ENCODE results near the gene MAST2. TPM values are rescaled to one million over a fixed set of nuclear protein-coding genes. Genes with fewer than 3 reads are reported as not detected.
"Not testable (repeated sequence)": the region's sequence is repeated elsewhere in the genome, so short reads cannot be mapped to it uniquely, and the experiment has no call there.

The MAST2 gene
- total RNA-seq, 1 donor from 2014 or later: 54.0 TPM

DNA sequence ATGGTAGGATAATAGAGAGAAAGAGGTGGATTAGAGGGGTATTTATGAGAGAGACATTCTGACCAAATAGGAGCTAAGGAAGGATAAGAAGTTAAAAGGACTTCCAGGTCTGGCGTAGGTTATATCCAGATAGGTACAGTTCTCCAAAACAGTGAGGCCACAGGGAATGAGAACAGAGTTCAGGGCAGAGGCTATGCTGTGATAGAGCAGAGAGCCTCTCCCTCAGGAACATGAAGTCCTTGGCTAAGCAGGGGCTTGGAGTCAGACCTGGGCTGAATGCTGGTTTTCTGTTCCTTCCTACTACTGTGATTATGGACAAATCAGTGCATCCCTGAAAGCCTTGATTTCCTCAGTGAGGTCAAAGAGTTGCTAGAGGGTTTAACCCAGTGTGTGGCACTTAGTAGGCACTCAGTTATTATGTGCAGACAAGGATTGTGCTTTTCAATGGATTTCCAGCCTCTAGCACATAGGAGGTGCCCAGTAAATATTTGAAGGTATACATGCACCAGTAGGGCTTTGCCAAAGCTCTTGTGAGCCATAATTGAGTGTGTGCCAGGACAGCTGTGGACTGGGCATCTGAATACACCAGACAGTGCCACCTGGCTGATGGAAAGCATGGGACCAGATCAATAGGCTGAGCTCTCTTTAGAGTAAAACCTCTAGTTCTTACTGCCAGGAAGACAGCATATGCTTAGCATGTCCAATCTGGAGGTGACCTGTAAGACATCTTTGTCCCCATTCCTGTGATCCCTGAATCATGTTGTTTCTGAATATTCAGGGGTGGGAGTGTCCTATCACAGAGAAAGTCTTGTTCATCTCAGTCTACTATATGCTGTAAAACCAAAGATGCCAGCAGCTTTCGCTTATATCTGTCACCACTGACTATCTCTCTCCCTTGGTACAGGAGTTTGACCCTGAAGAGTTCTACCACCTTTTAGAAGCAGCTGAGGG lies 217.9 kb downstream of the MAST2 start:
- no peak for DNase-seq (ENCODE audit: low spot score)

DNA sequence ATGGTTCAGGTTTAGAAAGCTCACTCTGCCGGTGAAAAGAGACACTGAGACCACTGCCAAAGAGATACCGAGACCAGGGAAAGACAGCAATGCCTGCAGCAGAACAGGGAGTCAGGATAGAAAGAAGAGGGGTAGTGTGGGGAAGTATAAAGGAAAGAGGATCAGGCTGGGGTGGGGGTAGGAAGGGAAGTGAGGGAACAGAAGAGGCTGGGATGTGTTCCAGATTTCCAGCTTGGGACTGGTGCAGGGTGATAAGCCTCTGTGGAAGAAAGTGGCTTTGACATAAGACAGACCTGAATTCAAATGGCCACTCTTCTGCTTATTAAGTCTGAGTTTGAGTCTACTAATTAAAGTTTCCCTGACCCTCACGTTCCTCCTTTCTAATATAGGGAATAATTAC lies 223.1 kb downstream of the MAST2 start:
- DNase-seq (ENCODE audit: low spot score): no peak

DNA sequence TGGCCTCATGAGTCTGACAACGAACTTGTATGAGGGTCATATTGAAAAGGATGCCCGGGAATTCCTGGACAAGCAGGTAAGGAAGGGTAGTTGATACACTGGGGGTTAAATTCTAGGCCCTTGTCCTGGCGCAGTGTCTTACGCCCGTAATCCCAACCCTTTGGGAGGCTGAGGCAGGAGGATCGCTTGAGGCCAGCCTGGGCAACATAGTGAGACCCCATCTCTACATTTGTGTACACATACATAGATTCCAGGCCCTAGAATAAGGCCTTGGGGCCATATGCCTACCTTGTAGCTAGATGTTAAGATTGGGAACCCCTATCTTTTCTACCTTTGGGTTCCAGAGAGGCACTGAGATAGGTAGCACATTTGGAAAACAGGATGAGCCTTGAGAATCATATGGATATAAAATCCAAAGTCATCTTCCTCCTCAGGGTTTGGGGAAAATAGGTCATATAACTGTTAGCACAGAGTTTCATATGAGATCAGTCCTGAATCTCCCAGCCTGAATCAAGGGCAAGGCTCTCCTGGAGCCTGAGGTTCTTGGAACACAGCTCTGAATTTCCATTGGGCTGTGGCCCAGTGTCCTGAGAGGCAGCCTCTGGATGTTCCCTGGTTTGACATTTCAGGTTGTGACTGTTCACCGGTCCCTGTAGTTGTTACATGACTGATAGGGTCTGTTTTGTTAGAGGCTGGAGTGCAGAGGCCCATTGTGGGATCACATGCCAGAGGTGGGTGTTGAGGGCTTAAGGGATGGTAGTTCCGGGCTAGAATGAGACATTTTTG lies 224.6 kb downstream of the MAST2 start:
- DNase-seq (ENCODE audit: low spot score): no peak

DNA sequence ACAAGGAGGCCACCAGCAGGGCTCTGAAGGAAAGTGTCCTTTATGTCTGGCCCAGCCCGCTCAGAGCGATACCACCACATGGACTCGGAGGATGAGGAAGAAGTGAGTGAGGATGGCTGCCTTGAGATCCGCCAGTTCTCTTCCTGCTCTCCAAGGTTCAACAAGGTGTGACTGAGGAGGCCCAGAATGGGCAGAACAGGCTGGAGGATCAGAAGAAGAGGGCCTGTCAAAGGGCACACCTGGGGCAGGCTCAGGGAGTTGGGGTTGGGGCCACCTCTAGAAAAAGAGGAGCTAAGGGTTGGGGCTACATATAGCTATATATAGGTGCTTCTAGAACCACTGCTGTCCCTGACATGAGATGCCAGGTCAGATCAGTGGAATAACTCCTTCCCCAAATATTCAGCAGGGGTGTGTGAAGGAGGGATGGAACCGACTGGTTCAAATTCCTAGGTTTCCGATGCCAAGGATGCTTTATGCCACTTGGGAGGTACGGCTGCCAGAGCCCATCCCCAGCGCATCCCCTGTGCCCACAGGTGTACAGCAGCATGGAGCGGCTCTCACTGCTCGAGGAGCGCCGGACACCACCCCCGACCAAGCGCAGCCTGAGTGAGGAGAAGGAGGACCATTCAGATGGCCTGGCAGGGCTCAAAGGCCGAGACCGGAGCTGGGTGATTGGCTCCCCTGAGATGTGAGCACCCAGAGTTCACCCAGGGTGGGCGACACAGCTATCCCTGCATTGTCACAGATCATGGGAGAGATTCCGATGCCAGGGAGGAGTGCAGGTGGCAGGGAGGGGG lies 226.9 kb downstream of the MAST2 start:
- no peak for DNase-seq (ENCODE audit: low spot score)

DNA sequence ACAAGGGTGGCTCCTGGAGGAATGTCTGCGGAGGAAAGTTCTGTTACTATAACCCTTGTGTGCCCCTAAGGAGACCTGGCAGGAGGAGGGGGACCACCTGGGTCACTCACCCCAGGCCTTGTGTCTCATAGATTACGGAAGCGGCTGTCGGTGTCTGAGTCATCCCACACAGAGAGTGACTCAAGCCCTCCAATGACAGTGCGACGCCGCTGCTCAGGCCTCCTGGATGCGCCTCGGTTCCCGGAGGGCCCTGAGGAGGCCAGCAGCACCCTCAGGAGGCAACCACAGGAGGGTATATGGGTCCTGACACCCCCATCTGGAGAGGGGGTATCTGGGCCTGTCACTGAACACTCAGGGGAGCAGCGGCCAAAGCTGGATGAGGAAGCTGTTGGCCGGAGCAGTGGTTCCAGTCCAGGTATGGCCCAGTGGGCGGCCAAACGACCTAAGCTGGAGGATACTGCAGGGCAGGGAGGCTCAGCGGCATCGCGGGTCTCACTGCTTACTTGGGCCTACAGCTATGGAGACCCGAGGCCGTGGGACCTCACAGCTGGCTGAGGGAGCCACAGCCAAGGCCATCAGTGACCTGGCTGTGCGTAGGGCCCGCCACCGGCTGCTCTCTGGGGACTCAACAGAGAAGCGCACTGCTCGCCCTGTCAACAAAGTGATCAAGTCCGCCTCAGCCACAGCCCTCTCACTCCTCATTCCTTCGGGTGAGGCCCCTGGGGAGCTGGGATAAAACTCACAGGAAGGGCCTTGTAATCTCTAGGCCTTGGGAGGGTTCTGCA lies 227.7 kb downstream of the MAST2 start:
- no peak for DNase-seq (ENCODE audit: low spot score)

DNA sequence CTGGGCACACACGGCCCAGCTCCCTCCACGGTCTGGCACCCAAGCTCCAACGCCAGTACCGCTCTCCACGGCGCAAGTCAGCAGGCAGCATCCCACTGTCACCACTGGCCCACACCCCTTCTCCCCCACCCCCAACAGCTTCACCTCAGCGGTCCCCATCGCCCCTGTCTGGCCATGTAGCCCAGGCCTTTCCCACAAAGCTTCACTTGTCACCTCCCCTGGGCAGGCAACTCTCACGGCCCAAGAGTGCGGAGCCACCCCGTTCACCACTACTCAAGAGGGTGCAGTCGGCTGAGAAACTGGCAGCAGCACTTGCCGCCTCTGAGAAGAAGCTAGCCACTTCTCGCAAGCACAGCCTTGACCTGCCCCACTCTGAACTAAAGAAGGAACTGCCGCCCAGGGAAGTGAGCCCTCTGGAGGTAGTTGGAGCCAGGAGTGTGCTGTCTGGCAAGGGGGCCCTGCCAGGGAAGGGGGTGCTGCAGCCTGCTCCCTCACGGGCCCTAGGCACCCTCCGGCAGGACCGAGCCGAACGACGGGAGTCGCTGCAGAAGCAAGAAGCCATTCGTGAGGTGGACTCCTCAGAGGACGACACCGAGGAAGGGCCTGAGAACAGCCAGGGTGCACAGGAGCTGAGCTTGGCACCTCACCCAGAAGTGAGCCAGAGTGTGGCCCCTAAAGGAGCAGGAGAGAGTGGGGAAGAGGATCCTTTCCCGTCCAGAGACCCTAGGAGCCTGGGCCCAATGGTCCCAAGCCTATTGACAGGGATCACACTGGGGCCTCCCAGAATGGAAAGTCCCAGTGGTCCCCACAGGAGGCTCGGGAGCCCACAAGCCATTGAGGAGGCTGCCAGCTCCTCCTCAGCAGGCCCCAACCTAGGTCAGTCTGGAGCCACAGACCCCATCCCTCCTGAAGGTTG lies 231.4 kb downstream of the MAST2 start:
- no peak for DNase-seq (ENCODE audit: low spot score)

DNA sequence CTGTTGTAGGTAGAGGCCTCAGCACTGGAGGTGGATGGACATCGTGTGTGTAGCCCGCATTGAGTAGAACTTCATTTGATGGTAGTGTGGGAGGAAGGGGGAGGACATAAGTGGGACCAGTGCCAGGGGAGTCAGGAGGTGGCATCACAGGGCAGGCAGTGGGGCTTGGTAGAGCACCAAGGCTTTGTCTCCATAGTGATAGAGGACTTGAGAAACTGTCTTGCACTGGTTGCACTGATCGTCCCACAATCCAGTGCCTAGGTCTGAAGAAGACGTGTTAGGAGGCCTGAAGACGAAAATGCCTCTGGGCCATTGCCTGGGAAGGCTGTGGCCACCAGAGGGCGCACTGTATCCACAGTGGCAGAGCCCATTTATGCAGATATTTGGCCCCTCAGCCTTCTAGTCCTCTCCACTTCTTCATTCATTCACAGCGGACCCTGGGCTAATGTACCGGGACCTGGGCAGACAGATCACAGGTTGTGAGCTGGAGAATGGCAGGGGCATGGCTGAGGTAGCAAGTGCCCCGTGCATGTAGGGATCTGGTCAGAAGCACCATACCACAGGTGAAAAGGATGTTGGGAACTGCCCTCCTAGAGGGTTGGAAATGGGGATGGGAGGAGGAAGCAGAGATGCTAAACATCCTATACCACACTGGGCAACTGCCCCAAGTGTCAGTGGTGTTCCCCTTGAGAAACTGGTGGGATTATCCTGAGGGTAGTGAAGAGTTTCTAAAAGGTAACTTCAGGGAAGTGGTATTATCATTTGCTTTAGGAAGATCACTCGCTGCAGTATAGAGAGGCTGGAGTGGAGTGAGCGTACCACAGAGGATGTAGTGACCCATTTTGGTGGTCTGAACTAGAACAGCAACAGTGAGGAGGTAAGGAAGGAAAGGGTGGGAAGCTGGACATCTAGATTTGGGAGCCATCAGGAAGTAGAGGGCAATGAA lies 233.8 kb downstream of the MAST2 start:
- DNase-seq (ENCODE audit: low spot score): peak; percentile 89

DNA sequence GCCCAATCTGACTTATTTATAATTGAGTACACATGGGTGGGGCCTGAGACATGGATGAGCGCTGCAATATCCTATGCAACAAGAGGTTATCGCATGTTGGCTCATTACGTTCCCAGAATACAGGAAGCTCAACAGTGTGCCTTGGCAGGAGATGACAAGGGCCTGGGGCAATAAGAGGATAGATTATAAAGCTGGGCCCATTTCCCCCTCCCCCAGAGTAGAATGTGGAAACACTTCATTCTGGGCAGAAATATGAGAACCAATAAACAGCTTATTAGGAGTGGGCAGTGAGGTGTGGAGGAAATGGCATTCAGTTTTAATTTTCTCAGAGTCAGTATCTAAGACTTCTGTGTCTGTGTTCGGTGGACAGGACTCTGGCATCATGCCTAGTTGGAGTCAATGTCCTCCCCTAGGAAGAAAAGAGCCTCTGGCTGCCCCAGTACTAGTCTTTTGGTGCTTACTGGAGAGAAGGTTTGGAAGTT lies 236.2 kb downstream of the MAST2 start:
- DNase-seq (ENCODE audit: low spot score): no peak

DNA sequence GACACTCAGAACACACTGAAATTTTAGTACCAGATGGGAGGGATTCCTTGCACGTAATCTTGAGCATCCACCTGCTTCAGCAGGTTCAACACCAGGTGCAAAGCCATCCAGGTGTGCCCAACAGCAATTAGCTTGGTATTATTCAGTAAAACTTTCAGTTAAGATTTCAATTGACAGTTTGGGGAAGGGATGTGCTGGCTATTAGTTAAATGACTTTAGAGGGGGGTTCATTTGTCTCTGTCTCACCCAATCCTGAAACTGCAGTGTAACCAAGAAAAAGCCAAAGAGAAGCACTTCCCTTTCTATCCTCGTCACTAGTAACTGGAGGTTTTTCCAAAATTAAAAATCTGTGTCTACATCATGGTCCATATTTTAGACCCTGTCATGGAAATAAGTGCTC lies 238.1 kb downstream of the MAST2 start:
- DNase-seq (ENCODE audit: low spot score): no peak

DNA sequence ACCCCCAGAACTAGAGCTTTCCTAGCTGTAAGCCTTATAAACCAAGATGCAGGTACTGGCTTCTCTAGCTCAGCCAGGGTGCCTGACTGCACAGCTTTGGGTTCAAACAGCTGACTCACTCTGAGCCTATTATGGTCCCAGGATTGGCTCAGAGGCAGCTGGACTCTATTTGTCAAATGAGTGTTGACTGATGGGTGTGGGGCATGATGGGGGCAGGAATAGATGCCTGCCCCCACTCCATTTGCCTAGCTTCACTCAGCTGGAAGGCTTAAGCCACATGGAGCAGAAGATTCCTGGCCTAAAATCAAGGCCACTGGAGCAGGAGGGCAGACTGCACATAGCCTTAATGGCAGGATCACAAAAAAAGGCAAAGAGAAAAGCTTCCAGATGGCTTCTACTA lies 238.6 kb downstream of the MAST2 start:
- no peak for DNase-seq (ENCODE audit: low spot score)

DNA sequence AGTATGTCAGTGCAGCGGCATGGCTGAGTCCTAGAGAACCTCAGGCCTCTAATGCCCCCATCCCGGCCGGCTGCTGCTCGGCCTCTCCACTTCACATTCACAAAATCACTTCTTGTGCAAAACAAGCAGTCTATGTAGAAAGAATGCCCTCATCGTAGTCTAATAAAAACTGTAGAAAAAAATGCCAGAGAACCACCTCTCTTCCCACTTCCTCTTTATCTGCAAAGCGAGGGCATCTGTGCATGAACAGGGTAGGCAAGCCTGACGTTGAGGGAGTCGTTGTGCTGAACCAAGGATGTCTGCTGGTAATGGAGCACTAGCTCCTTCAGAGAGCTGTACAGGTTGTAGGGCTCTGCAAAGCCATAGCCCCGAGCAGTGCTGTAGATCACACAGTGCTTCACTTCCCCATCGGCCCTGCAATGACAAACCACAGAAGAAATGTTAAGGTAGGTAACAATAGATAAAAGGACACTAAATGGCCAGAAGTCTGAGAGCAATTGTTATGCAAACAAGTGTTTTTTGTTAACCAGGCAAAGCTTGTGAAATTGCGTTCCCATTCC lies 240.1 kb downstream of the MAST2 start:
- no peak for DNase-seq (ENCODE audit: low spot score)

DNA sequence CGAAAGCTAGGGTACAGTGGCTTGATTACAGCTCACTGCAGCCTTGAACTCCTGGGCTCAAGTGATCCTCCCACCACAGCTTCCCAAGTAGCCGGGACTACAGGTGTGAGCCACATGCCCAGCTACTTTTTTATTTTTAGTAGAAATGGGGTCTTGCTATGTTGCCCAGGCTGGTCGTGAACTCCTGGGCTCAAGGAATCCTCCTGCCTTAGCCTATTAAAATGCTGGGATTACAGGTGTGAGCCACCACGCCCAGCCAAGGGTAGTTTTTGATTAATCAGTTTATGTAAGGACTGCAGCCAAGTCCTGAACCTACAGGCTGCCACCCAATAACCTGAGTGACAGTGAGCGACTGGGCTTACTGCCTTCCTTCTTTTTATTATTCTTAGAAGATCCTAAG lies 240.7 kb downstream of the MAST2 start:
- no peak for DNase-seq (ENCODE audit: low spot score)

DNA sequence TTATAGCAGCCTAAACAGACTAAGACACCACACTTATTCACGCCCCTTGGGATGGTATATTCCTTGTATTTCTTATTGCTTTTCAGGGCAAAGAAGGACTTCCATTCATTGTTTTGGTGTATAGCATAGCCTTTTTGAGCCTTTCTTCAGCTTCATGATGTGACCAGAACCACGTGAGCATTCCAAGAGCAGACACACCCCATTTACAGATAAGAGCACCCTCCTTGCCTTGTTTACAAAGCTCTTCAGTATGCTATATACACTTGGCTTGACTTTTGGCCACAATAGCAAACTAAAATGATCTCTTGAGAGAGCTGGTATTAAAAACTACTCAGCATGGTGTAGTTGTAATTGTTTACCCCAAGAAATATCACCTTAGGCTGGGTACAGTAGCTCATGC lies 250.3 kb downstream of the MAST2 start:
- no peak for DNase-seq (ENCODE audit: low spot score)

DNA sequence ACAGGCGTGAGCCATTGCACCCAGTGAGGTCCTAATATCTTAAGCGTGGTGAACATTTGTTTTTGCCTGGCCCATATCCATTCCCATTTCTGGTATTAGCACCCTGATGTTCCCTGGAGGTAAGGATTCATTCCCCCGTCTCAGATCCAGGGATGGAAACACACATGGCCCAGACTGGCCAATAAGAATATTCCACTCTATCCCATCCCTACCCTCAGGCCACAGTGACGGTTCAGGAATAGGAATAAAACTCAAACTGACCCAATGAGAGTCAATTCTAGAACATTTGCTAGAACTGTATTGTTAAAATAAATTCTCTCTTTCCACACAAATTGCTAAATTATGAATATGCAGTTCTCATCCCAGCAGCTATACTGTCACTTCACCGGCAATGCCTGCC lies 252.9 kb downstream of the MAST2 start:
- DNase-seq (ENCODE audit: low spot score): no peak

DNA sequence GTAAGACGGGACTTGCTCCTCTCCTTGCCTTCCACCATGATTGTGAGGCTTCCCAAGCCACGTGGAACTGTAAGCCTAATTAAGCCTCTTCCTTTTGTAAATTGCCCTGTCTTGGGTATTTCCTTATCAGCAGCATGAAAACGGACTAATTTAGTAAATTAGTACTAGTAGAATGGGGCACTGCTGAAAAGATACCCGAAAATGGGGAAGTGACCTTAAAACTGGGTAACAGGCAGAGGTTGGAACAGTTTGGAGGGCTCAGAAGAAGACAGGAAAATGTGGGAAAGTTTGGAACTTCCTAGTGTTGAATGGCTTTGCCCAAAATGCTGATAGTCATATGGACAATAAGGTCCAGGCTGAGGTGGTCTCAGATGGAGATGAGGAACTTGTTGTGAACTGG lies 253.8 kb downstream of the MAST2 start:
- DNase-seq (ENCODE audit: low spot score): not testable (repeated sequence)

DNA sequence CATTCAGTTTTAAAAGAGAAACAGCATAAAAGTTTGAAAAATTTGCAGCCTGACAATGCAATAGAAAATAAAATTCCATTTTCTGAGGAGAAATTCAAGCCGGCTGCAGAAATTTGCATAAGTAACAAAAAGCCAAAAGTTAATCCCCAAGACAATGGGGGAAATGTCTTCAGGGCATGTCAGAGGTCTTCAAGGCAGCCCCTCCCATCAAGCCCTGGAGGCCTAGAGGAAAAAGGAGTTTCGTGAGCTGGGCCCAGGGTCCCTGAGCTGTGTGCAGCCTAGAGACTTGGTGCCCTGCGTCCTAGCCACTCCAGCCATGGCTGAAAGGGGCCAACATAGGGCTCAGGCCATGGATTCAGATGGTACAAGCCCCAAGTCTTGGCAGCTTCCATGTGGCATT lies 254.4 kb downstream of the MAST2 start:
- no peak for DNase-seq (ENCODE audit: low spot score)

DNA sequence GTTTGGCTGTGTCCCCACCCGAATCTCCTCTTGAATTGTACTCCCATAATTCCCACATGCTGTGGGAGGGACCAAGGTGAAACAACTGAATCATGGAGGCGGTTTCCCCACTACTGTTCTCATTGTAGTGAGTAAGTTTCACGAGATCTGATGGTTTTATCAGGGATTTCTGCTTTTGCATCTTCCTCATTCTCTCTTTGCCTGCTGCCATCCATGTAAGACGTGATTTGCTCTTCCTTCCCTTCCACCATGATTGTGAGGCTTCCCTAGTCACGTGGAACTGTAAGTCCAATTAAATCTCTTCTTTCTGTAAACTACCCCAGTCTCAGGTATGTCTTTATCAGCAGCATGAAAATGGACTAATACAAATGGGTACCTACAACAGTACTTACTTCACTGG lies 255.5 kb downstream of the MAST2 start:
- no peak for DNase-seq (ENCODE audit: low spot score)

DNA sequence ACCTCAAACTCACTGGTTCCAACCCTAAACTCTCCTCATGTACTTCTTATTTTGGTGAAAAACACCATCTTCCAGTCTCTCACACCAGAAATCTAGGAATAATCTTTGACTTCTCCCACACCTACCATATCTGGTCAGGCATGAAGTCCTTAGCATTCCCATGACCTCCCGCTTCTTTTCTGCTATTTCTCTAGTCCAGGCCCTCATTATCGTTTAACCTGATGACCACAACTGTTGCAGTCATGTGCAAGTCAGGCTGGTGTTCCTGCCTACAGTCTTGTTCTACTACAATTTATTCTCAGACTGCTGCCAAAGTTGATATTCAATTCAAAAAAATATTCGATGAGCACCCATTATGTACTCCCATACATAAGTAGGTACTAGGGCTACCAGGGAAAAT lies 257.7 kb downstream of the MAST2 start:
- no peak for DNase-seq (ENCODE audit: low spot score)

Measured in mucosa of gallbladder (tissue), 1 donor.